Stomach (tissue), 9 donors: Measurements from ENCODE around the gene GPRC5B. TPM values are rescaled to one million over a fixed set of nuclear protein-coding genes. Genes with fewer than 3 reads are reported as not detected.

ENCODE experiments used
- DNase-seq, 2 donors: peaks; one replicate each; pipeline versions ENCODE4 v3.0.0 to v3.0.0-alpha.2; 2013 to 2019
- H3K27ac ChIP-seq, 5 donors: fragments of 200-600 bp in 4 of 5; sonication (generic) in 4 of 5; one replicate each; pipeline ENCODE4 v1.5.1; 2013 to 2019; ENCODE audit warnings: mild to moderate bottlenecking in 1 of 5, moderate library complexity in 1 of 5
- H3K27me3 ChIP-seq, 3 donors: fragments of 200-600 bp; sonication (generic); one replicate each; pipeline ENCODE4 v1.5.1; 2017 to 2019; ENCODE audit warnings: mixed run types in 1 of 3
- H3K36me3 ChIP-seq, 4 donors: fragments of 200-600 bp; sonication (generic); 1 replicate in 3 of 4; 2 replicates in 1 of 4; pipeline ENCODE4 v1.5.1; 2016 to 2019
- H3K4me1 ChIP-seq, 4 donors: fragments of 200-600 bp; sonication (generic); one replicate each; pipeline ENCODE4 v1.5.1; 2016 to 2019
- H3K4me3 ChIP-seq, 4 donors: fragments of 200-600 bp; sonication (generic) in 3 of 4; one replicate each; pipeline ENCODE4 v1.5.1; 2016 to 2019; ENCODE audit warnings: mild to moderate bottlenecking in 1 of 4
- H3K9me3 ChIP-seq, 4 donors: fragments of 200-600 bp; sonication (generic); one replicate each; pipeline ENCODE4 v1.5.1; 2016 to 2019
- CTCF ChIP-seq, 7 experiments: fragments of 450-650 bp in 4 of 7; fragments of 200-600 bp in 3 of 7; sonication (generic) in 3 of 7; IDR thresholded peaks; one replicate each; pipeline ENCODE4 v1.5.1; 2016 to 2019; ENCODE audit warnings: antibody characterized with exemption in 7 of 7, control low read depth in 2 of 7, mild to moderate bottlenecking in 1 of 7
- EP300 ChIP-seq: sonication (generic); formaldehyde crosslinking; IDR thresholded peaks from one replicate; pipeline ENCODE4 v1.6.1; 2017; ENCODE audit warnings: antibody characterized with exemption
- POLR2A ChIP-seq, 4 donors: fragments of 450-650 bp; IDR thresholded peaks; one replicate each; pipeline ENCODE4 v1.6.1; 2016; ENCODE audit warnings: antibody characterized with exemption in 4 of 4, control low read depth in 2 of 4, mild to moderate bottlenecking in 1 of 4, moderate library complexity in 1 of 4
- POLR2AphosphoS5 ChIP-seq, 3 donors: sonication (generic); formaldehyde crosslinking; IDR thresholded peaks; one replicate each; pipeline ENCODE4 v1.6.1; 2016; ENCODE audit warnings: antibody characterized with exemption in 3 of 3
- WGBS, 5 donors: extraction: QIAGEN DNeasy Blood & Tissue Kit in 3 of 5; methylation state at CpG; one replicate each; pipeline versions ENCODE4 v1.1.5 to v1.1.7; 2013 to 2018; 5-methylcytosine and 5-hydroxymethylcytosine counted together
- intact Hi-C: fragments of 100-400 bp; cut with DNase I; formaldehyde crosslinking; loops from one replicate; pipeline ENCODE4 v1.15.1; 2023; ENCODE audit warnings: low total_unique reads
- polyA plus RNA-seq, 3 donors: library from polyadenylated mRNA; stranded (reverse); fragments of 200-250 nt; gene quantifications; one replicate each; pipeline ENCODE4 v1.2.3, GENCODE V29; 2013
- total RNA-seq, 5 donors: library from RNA; depleted of rRNA; stranded (reverse); fragments of >200 nt; gene quantifications; one replicate each; pipeline versions ENCODE4 v1.1.0 to v1.2.3, GENCODE V29; 2014 to 2016
- donor health status: healthy with polysubstance abuse.
- donor health status: Bipolar disorder and iron deficiency.
- donor health status: healthy.

Gene GPRC5B
- total and polyA plus RNA-seq, 8 donors, result 6.1 to 77.2 (median 24.6) TPM

- no peak overlapping the region for H3K4me3 ChIP-seq
- peaks cover 0 to 22% (median 8%) of the 10 kb centered on the region in 4 donors for H3K4me1 ChIP-seq
- intact Hi-C loops, result no loop called here
- no peak overlapping the region for H3K27ac ChIP-seq
- no peak for DNase-seq
- no peaks in the 10 kb centered on the region for H3K27me3 ChIP-seq
- TF ChIP-seq POLR2A (IDR thresholded peaks at IDR 0.05) (no peak), EP300 (no peak), CTCF (IDR thresholded peaks at IDR 0.05) (no peak), POLR2AphosphoS5 (IDR thresholded peaks at IDR 0.05) (no peak)
- H3K36me3 ChIP-seq, result no peaks in the 10 kb centered on the region
- no peaks in the 10 kb centered on the region for H3K9me3 ChIP-seq
- WGBS, 5 donors, result 29 to 59% (median 46%) methylated on average over 2 of the region's 2 CpGs
These were observed 69.2 kb downstream of the GPRC5B start for GRCh38 chr16:19815418-19815817.

- intact Hi-C loops, result no loop called here
These were observed 71.7 kb downstream of the GPRC5B start for GRCh38 chr16:19812986-19813385.

GRCh38 chr16:19810817-19811731 lies 73.6 kb downstream of the GPRC5B start:
- H3K4me1 ChIP-seq, result peaks cover 6 to 51% (median 24%) of the 10 kb centered on the region in 4 donors
- H3K27me3 ChIP-seq, result no peaks in the 10 kb centered on the region
- WGBS, 5 donors, result 45 to 57% (median 50%) methylated on average over 13 of the region's 13 CpGs
- H3K27ac ChIP-seq, result peak overlapping the region; percentile 60 to 89 (median 84)
- H3K9me3 ChIP-seq, result peaks cover 0 to 10% (median 0%) of the 10 kb centered on the region in 4 donors
- intact Hi-C loops, result no loop called here
- DNase-seq, result peak in 1 of 2 donors; percentile 59
- no peaks in the 10 kb centered on the region for H3K36me3 ChIP-seq
- no peak for TF ChIP-seq EP300
- no peak for TF ChIP-seq POLR2A (IDR thresholded peaks at IDR 0.05)
- no peak for TF ChIP-seq POLR2AphosphoS5 (IDR thresholded peaks at IDR 0.05)
- TF ChIP-seq CTCF (IDR thresholded peaks at IDR 0.05), result no peak
- H3K4me3 ChIP-seq, result no peak overlapping the region

More at GRCh38 chr16:19812986-19813385, 71.7 kb downstream of the GPRC5B start:
- Histone ChIP-seq H3K27ac (no peak overlapping the region), H3K4me3 (no peak overlapping the region), H3K9me3 (no peaks in the 10 kb centered on the region), H3K4me1 (peaks cover 4 to 42% (median 18%) of the 10 kb centered on the region in 4 donors), H3K36me3 (no peaks in the 10 kb centered on the region), H3K27me3 (no peaks in the 10 kb centered on the region)
- TF ChIP-seq POLR2AphosphoS5 (IDR thresholded peaks at IDR 0.05) (no peak), POLR2A (IDR thresholded peaks at IDR 0.05) (no peak), EP300 (no peak), CTCF (IDR thresholded peaks at IDR 0.05) (no peak)
- no peak for DNase-seq

- Histone ChIP-seq H3K4me3 (no peak overlapping the region), H3K27me3 (no peaks in the 10 kb centered on the region), H3K36me3 (no peaks in the 10 kb centered on the region), H3K27ac (peak overlapping the region; percentile 82 to 89 (median 84)), H3K4me1 (peaks cover 8 to 51% (median 30%) of the 10 kb centered on the region in 4 donors), H3K9me3 (peaks cover 0 to 19% (median 2%) of the 10 kb centered on the region in 4 donors)
- TF ChIP-seq CTCF (IDR thresholded peaks at IDR 0.05) (no peak), POLR2A (IDR thresholded peaks at IDR 0.05) (no peak), EP300 (no peak), POLR2AphosphoS5 (IDR thresholded peaks at IDR 0.05) (no peak)
- DNase-seq, result no peak
- 85 to 91% (median 90%) methylated on average over 9 of the region's 9 CpGs for WGBS, 5 donors
- intact Hi-C loops, result no loop called here
These were observed 75.0 kb downstream of the GPRC5B start for GRCh38 chr16:19809693-19810092.
